ENCODE data around the gene DUSP16.

DUSP16 gene

GRCh38 chr12:12432364-12432763 lies 130.3 kb downstream of the DUSP16 start:
- H3K4me3 ChIP-seq (ENCODE audit: low read length), result no peak overlapping the region
- DNase-seq (ENCODE audit: low read depth, low spot score), result no peak

DNA sequence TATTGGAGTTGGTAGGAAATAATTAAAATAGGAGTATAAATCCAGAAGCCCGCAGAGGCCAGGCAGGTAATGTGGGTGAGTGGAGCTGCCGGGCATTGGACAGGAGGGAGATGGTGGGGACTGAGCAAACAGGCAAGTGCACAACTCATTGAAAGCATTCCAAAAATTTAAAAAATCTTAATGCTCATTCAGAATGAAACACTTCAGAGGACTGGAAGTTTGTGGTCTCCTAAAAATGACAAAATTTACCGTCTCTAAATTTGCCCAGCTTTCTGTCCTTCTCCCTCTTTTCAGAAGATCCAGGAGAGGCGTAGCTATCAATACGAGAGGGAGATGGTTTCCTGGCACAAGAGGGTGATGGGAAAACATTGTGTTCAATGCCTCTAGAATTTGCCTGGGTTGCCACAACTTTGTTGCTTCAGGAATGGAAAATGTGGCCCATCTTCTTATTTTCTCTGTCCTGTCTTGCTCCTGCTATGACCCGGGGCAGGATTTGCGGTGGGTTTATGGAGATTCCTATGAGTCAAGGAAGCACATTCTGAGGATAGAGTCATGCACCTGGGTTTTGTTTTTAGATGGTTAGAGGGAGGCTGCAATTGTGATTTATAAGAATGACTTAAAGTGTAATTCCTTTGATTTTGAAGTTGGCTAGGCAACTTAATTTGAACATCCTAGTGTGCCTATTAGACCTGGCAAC lies 133.6 kb downstream of the DUSP16 start:
- H3K4me3 ChIP-seq (ENCODE audit: low read length), result no peak overlapping the region
- no peak for DNase-seq (ENCODE audit: low read depth, low spot score)

GRCh38 chr12:12428047-12428446 lies 134.6 kb downstream of the DUSP16 start:
- H3K4me3 ChIP-seq (ENCODE audit: low read length), result no peak overlapping the region

DNA sequence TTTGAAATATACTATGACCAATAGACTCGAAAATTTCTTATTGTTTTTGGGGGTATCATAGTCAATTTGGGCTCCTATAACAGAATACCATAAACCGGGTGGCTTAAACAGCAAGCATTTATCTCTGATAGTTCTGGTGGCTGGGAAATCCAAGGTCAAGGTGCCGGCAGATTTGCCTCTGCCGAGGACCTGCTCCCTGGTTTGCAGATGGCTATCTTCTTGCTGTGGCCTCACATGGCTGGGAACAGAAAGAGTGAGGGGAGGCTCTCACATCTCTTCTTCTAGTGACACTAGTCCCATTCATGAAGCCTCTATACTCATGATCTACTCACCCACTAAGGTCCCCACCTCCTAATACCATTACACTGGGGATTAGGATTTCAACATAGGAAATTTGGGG lies 135.1 kb downstream of the DUSP16 start:
- no peak for DNase-seq (ENCODE audit: low read depth, low spot score)
- H3K4me3 ChIP-seq (ENCODE audit: low read length), result no peak overlapping the region

More at GRCh38 chr12:12428047-12428446, 134.6 kb downstream of the DUSP16 start:
- no peak for DNase-seq (ENCODE audit: low read depth, low spot score)

DNA sequence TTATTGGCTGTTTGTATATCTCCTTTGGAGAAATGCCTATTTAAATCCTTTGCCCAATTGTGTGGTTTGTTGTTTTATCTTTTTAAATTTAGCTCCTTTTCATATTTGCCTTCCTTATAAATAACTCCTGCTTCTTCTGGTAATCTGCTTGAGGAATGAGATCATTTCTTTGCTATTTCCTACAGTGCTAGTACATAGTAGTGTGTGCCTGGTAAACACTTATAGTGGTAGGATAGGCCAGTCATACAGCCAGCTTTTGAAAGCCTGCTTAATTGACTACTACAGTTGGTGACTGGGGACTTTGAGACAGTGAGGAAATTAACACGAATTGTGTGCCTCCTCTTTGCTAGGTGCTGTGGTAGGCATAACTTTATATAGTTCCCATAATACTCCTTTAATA lies 137.0 kb downstream of the DUSP16 start:
- no peak for DNase-seq (ENCODE audit: low read depth, low spot score)
- H3K4me3 ChIP-seq (ENCODE audit: low read length), result no peak overlapping the region

GRCh38 chr12:12425001-12425400 lies 137.7 kb downstream of the DUSP16 start:
- no peak overlapping the region for H3K4me3 ChIP-seq (ENCODE audit: low read length)

More at GRCh38 chr12:12425001-12425400, 137.7 kb downstream of the DUSP16 start:
- no peak for DNase-seq (ENCODE audit: low read depth, low spot score)
